ENCODE results near the gene HDLBP.

The HDLBP gene

GRCh38 chr2:241191081-241191480 is 124.4 kb downstream of the HDLBP start:
- no peak for DNase-seq (ENCODE audit: low spot score)

DNA sequence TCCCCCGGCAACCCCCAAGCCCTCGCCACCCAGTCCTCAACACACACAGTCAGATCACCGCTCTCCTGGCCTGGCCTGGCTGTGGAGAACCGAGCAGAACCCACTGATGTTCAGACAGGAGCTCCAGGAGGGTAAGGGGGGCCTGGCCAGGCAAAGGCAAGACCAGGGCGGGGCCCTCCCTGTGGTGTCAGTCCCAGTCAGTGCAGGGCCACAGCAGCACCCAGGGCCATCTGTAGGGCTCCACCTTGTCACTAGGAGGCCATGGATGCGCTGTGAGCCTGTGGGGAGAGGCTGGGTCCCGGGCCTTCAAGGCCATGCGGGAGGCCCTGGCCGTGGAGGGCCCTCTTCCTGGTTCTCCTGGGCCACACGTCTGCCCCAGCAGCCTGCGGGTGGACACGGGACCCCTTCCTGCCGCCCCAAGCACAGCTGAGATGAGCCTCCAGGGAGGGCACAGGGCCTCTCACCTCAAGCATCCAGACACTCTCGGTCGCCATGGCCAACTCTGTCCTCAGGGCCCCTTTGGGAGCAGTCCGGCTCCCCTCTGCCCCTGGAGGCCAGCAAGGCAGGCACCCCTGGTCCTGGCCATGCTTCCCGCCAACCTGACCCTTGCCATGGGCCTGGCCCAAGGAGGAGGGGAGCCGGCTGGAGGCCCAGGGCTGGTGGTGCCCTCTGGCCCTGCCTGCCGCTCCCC is 125.0 kb downstream of the HDLBP start:
- no peak for DNase-seq (ENCODE audit: low spot score)

- no peak for DNase-seq (ENCODE audit: low spot score)
Measured at GRCh38 chr2:241189856-241190201, 125.6 kb downstream of the HDLBP start.

- DNase-seq (ENCODE audit: low spot score): no peak
Measured at GRCh38 chr2:241189093-241189855, 126.2 kb downstream of the HDLBP start.

DNA sequence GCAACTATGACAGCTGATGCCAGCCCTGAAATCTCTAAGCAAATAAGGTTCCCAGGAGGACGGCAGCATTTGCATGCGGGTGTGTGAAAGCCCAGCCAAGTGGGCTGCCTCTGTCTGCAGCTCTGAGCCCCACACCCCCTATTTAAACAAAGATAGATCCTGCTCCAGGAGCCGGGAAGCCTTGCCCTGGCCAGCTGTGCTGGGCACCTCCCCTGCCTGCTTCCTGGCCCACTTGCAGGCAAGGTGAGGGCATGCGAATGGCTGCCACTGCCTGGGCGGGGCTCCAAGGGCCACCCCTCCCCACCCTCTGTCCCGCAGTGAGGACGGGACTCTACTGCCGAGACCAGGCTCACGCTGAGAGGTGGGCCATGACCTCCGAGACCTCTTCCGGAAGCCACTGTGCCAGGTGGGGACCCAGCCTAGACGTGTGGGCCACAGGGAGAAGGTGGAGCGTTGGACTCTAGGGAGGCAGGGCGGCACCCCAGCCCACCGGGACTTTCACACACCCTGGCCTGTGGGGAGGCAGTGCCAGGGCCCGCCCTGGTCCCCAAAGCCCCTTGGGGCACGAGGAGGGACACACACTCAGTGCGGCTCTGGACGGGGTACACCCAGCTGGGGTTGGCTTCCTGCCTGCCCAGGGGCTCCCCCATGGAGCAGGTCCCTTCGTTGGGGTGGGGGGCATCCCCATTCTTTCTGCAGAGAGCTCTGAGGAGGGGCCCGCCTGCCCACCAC is 126.9 kb downstream of the HDLBP start, which contains the start of gene ANO7:
TSS of gene ANO7 (plus strand) at position 317 of the 732 bp plus-strand sequence. CDS start 1,387 bp downstream, outside the sequence.
- DNase-seq (ENCODE audit: low spot score): no peak

- no peak for DNase-seq (ENCODE audit: low spot score)
Measured at GRCh38 chr2:241187918-241188234, 127.6 kb downstream of the HDLBP start.

DNA sequence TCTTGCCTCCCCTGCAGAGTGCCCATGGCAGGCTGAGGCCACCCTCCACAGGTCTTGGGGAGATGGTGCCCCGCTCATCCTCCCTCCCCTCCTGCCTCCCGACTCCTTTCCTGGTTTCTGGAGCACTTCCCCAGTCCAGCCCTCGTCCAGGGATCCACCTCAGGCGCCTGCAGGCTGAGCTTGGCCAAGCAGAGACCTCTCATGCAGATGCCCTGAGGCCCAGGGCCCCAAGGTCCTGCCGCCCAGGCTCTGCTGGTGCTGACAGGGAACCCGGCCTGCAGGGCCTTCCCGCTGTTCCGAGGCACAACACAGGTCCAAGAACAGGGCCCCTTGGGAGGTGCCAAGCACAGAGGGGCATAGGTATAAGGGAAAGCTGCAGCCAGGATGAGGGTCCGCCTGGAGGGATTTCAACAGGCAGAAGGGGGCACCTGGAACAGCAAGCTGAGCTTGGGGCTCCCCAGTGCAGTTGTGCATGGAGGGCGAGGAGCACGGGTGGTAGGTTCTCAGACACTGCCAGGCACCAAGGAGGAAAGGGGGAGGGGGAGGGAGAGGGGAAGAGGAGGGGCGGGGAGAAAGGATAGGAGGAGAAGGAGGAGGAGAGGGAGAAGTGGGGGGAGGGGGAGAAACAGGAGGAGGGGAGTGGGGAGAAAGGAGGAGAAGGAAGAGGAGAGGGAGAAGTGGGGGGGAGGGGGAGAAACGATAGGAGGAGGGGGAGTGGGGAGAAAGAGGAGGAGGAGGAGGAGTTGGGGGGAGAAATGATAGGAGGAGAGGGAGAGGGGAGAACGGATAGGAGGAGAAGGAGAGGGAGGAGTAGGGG is 128.2 kb downstream of the HDLBP start:
- no peak for DNase-seq (ENCODE audit: low spot score)

DNA sequence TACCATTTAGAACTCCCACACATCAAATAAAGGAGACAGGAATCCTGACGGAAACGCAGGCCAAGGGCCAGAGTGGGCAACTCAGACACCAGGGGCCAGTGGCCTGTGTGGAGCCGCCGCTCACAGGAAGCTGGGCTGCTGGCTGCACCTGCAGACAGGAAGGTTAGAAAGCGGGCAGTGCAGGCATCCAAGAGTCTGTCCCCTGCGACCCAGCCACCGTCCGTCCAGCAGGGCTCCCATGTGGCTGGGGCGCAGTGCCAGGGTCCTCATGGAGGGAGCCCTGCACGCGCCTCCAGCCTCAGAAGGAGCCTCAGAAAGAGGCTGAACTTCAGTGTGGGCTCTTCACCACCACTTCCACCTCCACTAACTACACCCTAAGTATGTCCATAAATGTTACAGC is 129.5 kb downstream of the HDLBP start:
- no peak for DNase-seq (ENCODE audit: low spot score)

DNA sequence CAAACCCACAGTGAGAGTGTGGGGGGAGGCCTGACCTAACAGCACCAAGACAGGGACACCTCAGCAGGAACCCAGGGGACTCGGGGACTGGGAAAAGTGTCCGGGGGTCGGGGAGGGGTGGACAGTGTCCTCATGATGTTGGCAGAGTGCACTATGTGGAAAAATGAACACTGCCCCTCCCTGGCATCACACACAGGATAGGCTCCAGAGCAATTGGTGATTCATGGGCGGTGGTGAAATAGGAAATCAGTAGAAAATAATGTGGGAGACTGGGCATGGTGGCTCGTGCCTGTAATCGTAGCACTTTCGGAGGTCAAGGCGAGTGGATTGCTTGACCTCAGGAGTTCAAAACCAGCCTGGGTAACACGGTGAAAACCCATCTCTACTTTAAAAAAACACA is 130.6 kb downstream of the HDLBP start:
- DNase-seq (ENCODE audit: low spot score): no peak

- no peak for DNase-seq (ENCODE audit: low spot score)
Measured at GRCh38 chr2:241183221-241183620, 132.3 kb downstream of the HDLBP start.

DNA sequence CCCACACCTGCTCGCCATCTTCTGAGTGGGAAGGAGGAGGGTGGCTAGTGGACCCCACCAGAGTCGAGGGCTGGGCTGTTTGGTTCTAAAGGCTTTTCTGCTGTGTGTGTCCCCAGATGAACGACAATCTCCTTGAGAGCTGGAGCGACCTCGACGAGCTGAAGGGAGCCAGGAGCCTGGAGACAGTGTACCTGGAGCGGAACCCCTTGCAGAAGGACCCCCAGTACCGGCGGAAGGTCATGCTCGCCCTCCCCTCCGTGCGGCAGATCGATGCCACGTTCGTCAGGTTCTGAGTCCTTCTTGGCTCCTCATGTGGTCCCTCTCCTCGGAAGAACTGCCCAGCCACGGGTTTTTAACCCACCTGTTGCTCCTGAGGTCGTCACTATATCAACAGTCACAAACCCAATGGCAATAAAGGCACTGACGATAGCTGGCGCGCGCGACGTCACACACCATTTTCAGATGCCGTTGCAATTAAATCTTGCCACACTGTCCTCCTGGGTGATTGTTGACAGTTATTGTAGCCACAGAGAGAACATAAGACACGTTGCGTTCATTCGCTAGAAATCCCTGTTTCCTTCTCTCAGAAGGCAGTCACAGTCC is 132.8 kb downstream of the HDLBP start:
- no peak for DNase-seq (ENCODE audit: low spot score)

GRCh38 chr2:241182126-241182525 is 133.3 kb downstream of the HDLBP start:
- DNase-seq (ENCODE audit: low spot score): no peak

- DNase-seq (ENCODE audit: low spot score): no peak
Measured at GRCh38 chr2:241180495-241180894, 135.0 kb downstream of the HDLBP start.

GRCh38 chr2:241179899-241180298 is 135.6 kb downstream of the HDLBP start:
- DNase-seq (ENCODE audit: low spot score): no peak

DNA sequence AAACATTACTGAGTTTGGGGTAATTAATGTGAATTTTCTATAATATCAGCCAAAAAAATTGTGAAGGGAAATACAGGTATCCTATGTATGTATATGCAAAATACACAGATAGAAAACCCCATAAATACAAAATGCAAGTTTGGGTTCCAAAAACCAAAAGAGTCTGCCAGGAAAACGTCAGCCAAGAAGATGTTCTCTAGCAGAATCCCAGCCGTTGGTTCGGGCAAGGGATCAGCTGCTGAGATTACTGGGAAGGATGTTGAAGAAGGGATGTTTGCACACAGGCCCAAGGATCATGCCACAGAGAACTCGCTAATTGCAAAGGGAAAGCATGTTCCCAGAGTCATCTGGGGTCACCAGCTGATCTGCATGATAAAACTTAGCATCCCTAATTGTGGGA is 136.5 kb downstream of the HDLBP start:
- no peak for DNase-seq (ENCODE audit: low spot score)

DNA sequence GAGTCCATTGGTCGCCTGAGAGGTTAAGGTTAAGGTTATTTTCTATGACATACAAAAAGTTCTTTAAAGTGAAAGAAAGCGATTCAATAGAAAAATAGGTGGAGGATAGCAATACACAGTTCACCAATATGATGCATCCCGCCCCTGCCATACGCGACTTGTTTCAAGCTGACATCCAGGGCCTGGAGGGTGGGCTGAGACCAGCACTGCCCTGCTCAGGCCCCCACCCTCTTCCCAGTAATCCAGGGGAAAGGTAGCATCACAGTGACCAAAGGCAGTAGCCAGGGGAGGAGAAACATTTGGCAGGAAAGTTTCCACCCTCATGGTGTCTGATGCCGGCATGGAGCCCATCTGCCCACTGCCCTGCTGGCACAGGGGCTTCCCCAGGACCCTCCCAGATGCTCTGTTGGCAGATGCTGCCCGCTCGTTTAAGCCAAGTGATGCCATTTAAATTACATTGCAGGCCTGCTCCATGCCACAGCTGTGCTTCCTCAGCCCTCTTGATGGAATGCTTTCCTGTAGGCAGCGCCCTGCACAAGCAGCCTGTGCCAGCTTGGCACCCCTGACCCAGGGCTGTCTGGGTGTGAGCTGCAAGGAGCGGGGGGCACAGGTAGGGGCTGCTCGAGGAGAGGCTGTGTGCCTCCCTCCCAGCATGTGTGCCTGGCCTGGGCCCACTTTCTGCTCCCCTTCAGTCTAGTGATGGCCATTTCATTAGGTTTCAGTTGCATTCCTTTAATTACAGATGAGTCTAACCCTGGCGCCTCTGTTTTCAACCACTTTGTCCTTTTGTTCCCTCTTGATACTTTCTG is 137.7 kb downstream of the HDLBP start:
- no peak for DNase-seq (ENCODE audit: low spot score)
